T-helper 17 cell (primary cell): ENCODE results near the gene LPAR2. TPM values are rescaled to one million over a fixed set of nuclear protein-coding genes. Genes with fewer than 3 reads are reported as not detected.
A peak's percentile ranks its signal among the peaks of the same experiment; 100 is the strongest.

Experiments used
- ATAC-seq: fragments of 150-1000 bp; cut with Tn5 transposase; 2 replicates; pipeline ENCODE4 v1.10.0; 2021; ENCODE audit warnings: mild to moderate bottlenecking, moderate library complexity
- DNase-seq, 3 donors: peaks; one replicate each; pipeline versions ENCODE4 v3.0.0 to v3.0.0-alpha.2; 2020 to 2021
- H3K9me3 ChIP-seq: one replicate; pipeline ENCODE4 v1.7.0; 2013; ENCODE audit warnings: low read length, mild to moderate bottlenecking; ENCODE audit not compliant: control insufficient read depth, poor library complexity, severe bottlenecking
- H3K27ac Mint-ChIP-seq: one replicate; pipeline ENCODE4 v1.8.0; 2022; ENCODE audit warnings: mild to moderate bottlenecking, moderate library complexity, mixed read lengths
- H3K27me3 Mint-ChIP-seq: one replicate; pipeline ENCODE4 v1.8.0; 2022; ENCODE audit warnings: mixed read lengths
- H3K36me3 Mint-ChIP-seq: one replicate; pipeline ENCODE4 v1.8.0; 2022; ENCODE audit warnings: low read depth, mixed read lengths
- H3K4me1 Mint-ChIP-seq: one replicate; pipeline ENCODE4 v1.8.0; 2022; ENCODE audit warnings: mild to moderate bottlenecking, mixed read lengths
- H3K4me3 Mint-ChIP-seq: one replicate; pipeline ENCODE4 v1.8.0; 2022; ENCODE audit warnings: mild to moderate bottlenecking, moderate library complexity, mixed read lengths
- total RNA-seq, 4 donors: library from RNA in 2 of 4; stranded (reverse) in 2 of 4; gene quantifications; one replicate each; pipeline ENCODE4 v1.2.3 and lab custom pipeline; 2022 to 2026

Gene LPAR2
- total RNA-seq, 2 donors from 2014 or later, result 66.5 to 67.2 TPM

DNA sequence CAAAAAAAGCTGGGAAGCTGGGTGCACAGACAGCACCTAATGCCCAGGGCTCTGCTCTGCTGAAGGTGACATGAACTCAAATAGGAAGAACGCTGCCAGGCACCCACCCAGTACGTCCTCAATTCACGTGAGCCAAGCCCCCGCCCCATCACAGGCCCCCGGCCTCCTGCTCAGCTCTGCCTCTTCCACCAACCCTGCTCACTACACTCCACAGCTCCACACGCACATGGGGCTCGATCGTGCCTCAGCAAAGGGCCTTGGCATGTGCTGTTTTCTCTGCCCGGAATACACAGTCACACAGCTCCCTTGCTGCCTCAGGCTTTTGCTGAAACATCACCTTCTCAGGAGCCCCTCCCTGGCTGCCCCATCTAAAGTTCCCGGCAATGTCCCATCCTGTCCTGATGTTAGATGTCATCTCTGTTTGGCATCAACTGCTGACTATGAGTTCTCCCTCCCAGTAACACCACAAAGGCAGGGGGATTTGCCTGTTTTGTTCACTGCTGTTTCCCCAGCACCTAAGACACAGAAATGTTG, 33.2 kb upstream of the LPAR2 start:
- peak overlapping the region; percentile 86 for H3K4me3 Mint-ChIP-seq
- H3K9me3 ChIP-seq, result no peaks in the 10 kb centered on the region
- H3K36me3 Mint-ChIP-seq, result peaks cover 3% of the 10 kb centered on the region
- ATAC-seq (no peak), DNase-seq (no peak)
- H3K4me1 Mint-ChIP-seq, result peaks cover 31% of the 10 kb centered on the region
- no peaks in the 10 kb centered on the region for H3K27me3 Mint-ChIP-seq
- peak overlapping the region; percentile 92 for H3K27ac Mint-ChIP-seq

DNA sequence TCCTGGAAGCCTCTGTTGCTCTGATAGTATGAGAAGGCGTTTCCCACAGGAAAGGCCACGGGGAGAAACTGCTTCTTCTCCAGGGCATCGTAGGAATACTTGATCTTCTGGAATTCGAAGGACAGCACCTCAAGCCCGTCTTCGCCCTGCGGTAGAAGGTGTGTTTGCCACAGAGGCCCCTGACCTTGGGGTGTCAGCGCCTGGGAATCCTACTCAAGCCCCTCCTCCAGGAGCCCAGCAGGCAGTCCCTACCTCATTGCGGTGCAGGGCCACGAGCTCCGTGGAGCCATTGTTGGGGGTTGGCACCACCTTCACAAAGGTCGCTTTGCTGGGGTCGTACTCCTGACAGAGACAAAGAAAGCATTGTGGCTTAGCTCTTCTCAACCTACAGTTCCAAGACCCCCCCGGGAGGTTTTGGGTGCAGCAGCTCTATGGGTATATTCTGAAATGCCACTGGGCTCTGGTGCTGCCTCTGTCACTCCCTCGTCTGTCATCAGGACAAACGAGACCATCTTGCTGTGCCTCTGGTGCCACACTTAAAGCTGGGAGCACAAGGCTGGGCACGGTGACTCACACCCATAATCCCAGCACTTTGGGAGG, 31.7 kb upstream of the LPAR2 start:
- DNase-seq (no peak), ATAC-seq (no peak)
- no peaks in the 10 kb centered on the region for H3K9me3 ChIP-seq
- Mint-ChIP-seq H3K36me3 (peaks cover 5% of the 10 kb centered on the region), H3K4me1 (peaks cover 31% of the 10 kb centered on the region), H3K4me3 (no peak overlapping the region), H3K27me3 (no peaks in the 10 kb centered on the region), H3K27ac (no peak overlapping the region)

DNA sequence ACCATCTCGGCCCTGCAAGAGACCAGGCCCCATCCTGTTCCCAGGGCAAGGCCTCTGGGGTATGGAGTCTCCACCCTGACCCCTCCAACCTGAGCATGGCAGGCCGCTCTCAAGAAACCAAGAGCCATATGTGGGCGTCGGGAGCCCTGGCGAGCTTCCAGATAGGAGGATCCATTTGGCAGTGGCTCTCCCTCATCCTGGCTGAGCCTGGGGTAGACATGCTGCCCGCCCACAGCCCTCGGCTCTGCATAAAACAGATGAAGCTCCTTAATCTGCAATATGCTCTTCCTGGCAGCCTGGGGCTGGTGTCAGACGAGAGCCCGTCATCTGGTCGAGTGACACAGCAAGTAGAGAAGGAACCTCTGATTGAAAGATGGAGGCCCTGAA, 29.4 kb upstream of the LPAR2 start:
- no peak for ATAC-seq

DNA sequence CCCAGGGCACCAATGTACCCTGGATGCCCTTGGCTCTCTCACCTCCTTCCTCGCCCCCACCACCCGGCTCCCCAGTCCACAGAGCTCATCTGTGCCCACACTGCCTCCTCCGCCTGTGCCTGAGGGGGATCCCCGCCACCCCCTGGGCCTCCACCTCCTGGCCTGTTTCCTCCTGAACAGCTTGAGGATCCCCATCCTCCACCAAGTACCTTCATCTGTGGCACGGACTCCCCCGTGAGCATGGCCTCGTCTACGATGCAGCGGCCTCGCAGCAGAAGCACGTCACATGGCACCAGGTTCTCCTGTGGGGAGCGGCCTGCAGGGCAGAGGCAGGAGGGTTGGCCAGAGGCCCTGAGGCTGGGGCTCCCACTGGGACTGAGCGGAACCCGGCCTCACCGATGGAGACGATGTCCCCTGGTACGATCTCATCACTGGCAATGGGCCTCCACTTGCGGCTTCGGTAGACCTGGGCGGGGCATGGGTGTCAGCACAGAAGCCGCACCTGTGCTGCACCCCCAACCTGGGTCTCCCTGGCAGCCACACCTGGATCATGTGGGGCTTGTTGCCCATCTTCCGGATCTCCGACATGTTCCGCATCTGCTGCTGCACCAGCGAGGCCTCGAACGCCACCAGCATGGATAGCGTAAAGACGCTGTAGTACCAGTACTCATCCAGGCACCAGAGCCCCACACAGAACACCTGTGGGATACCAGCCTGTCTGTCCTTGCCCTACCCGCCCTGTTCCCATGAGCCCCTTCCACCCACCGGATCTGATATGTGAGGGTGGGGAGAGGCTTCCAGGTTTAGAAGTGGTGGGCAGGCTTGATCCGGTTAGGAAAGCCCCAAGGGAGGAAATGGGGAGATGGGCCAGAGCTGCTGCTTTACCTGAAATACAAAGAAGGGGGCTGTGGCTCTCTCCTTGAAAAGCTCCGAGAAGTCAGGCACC, 28.7 kb upstream of the LPAR2 start:
- Mint-ChIP-seq H3K27ac (no peak overlapping the region), H3K27me3 (no peaks in the 10 kb centered on the region), H3K4me1 (peaks cover 21% of the 10 kb centered on the region), H3K4me3 (no peak overlapping the region), H3K36me3 (peaks cover 13% of the 10 kb centered on the region)
- ATAC-seq, result no peak
- no peaks in the 10 kb centered on the region for H3K9me3 ChIP-seq
- DNase-seq, result no peak

More for the DNA sequence above, 29.4 kb upstream of the LPAR2 start:
- Mint-ChIP-seq H3K4me1 (peaks cover 26% of the 10 kb centered on the region), H3K4me3 (no peak overlapping the region), H3K27me3 (no peaks in the 10 kb centered on the region), H3K27ac (no peak overlapping the region), H3K36me3 (peaks cover 13% of the 10 kb centered on the region)
- DNase-seq, result no peak
- H3K9me3 ChIP-seq, result no peaks in the 10 kb centered on the region

DNA sequence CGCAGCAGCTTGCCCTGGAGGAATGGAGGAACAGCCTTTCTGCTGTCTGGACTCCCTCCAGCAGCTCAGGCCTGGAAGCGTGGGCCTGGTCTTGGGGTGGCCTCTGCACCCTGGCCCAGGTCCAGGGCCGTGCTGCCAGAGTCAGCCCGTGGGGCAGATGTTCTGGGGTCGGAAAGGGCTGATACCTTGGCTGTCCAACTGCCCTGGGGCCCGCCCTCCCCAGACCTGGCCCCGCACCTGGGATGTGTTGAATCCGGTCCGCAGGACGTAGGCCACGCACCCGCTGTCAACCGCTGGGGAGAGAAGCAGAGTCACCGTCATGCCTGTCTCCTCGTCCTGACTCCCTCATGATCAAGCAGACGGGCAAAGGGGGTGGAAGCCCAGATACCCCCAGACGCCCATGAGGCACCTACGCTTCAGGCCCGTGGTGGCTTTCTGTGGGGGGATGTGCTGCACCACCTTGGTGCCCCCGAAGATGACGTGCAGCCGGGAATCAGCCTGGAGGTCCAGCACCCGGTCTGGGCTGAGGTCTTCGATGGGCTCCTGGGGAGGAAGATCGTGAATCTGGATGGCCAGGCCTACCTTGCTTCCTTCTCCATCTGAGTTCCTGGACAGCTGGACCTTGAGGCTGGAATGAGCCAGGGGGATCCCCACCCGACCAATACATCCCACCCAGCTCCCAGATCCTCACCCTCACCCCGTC, 27.8 kb upstream of the LPAR2 start:
- H3K27ac Mint-ChIP-seq, result no peak overlapping the region
- peaks cover 13% of the 10 kb centered on the region for H3K4me1 Mint-ChIP-seq
- DNase-seq (no peak), ATAC-seq (no peak)
- H3K4me3 Mint-ChIP-seq, result no peak overlapping the region
- no peaks in the 10 kb centered on the region for H3K9me3 ChIP-seq
- peaks cover 13% of the 10 kb centered on the region for H3K36me3 Mint-ChIP-seq
- no peaks in the 10 kb centered on the region for H3K27me3 Mint-ChIP-seq

DNA sequence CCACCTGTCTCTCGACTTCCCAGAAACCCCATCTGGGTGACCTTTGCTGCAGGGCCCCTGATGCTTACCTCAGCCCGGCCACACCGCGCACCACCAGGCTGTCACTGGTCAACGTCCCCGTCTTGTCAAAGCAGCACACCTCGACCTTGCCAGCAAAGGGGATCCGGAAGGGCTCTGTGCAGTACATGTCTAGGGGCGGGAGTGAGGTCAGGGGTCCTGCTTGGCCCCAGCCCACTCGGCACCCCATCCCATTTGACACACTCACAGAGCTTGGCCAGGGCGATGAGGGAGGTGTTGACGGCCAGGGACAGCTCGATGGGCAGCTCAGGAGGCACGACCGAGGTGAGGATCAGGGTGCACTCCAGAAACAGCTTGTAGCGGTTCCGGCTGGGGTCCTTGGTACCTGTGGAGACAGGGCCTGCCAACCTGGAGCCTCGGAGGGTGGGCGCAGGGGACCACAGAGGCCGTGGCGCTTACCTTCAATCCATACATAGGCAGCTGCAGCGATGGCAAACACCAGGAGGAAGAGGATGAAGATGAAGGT, 27.1 kb upstream of the LPAR2 start:
- Mint-ChIP-seq H3K27ac (no peak overlapping the region), H3K27me3 (no peaks in the 10 kb centered on the region), H3K4me3 (no peak overlapping the region), H3K4me1 (peaks cover 13% of the 10 kb centered on the region), H3K36me3 (peaks cover 13% of the 10 kb centered on the region)
- ATAC-seq (no peak), DNase-seq (no peak)
- H3K9me3 ChIP-seq, result no peaks in the 10 kb centered on the region

DNA sequence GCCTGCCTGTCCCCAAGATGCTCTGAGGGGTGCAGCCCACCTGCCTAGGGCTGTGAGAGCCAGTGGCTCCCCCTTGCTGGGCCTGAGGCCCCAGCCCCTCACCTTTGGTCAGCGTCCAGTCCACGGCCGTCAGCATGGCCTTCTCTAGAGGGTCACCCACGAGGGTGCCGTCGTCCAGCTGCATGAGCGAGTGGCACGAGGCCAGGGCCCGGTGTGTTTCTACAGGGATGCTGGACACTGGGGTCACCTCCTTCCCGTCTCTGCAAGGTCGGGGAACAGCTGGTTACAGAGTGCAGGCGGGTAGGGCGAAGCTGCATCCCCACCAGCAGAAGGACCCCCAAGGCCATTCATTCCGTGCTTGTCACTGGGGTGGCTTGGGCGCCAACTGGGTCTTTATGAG, 26.4 kb upstream of the LPAR2 start:
- H3K36me3 Mint-ChIP-seq, result peaks cover 13% of the 10 kb centered on the region
- ATAC-seq, result no peak
- H3K4me1 Mint-ChIP-seq, result peaks cover 13% of the 10 kb centered on the region
- no peaks in the 10 kb centered on the region for H3K9me3 ChIP-seq
- no peak overlapping the region for H3K4me3 Mint-ChIP-seq
- no peak for DNase-seq
- no peak overlapping the region for H3K27ac Mint-ChIP-seq
- no peaks in the 10 kb centered on the region for H3K27me3 Mint-ChIP-seq

DNA sequence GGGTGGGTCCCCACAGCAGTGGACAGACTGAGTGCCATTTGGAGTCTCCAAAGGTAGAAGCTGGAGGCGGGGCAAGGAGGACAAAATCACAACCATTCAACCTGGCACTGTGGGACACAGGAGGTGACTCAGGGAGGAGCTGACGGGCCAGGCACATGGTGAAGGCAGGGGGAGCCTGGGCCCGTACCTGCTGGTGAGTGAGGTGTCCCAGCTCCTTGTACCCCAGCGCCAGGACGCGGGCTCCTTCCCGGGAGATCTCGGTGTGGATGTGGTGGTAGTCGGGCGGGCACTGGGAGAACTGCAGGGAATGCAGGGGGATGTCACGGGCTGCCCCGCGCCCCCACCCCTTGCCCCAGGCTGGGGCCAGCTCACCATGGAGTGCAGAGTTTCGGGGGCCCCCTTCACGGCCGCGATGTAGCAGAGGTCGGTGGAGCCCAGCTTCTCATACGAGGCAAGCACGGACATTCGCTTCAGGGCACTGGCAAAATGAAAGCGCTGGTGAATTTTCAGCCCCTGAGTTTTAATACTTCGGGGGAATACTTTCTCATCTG, 25.7 kb upstream of the LPAR2 start:
- DNase-seq, result no peak
- peak overlapping the region; percentile 91 for H3K27ac Mint-ChIP-seq
- no peaks in the 10 kb centered on the region for H3K27me3 Mint-ChIP-seq
- ATAC-seq, result no peak
- no peaks in the 10 kb centered on the region for H3K9me3 ChIP-seq
- H3K4me3 Mint-ChIP-seq, result no peak overlapping the region
- peaks cover 13% of the 10 kb centered on the region for H3K4me1 Mint-ChIP-seq
- H3K36me3 Mint-ChIP-seq, result peaks cover 13% of the 10 kb centered on the region

DNA sequence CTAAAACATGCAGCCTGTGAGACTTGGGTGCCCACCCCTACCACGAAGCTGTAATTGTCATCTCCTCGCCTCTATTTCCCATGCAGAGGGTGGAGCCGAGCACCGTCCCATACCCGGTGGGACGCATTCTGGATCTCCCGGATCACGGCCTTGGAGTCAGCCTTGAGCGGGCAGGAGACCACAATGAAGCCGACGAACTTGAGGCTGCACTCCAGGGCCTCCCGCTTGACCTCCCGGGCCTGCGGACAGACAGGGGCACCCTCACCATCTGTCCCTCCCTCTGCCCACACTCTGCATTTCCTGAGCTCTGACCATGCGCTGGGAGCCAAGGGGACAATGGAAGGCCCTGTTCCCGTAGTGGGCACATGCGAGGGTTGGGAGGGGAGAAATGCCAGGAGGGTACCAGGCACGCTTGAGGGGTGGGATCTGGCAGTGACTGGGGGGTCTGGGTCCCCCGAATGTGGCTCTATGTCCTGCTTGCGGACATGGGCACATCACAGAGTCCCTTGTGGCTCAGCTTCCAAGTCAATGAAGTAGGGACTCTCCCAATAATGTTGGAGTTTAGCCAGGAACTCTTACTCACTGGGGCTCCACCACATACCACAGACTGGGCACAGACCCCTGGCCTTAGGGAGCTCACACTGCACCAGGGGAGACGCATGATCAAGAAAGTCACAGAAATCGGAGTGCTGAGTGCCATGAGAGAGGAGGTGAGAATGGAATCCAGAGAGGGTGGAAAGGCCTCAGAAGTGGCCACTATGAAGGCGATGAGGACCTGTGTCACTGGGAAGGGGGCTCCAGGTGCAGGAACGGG, 24.7 kb upstream of the LPAR2 start:
- H3K9me3 ChIP-seq, result no peaks in the 10 kb centered on the region
- peaks cover 13% of the 10 kb centered on the region for H3K36me3 Mint-ChIP-seq
- no peak for DNase-seq
- peaks cover 7% of the 10 kb centered on the region for H3K4me1 Mint-ChIP-seq
- peak overlapping the region; percentile 91 for H3K27ac Mint-ChIP-seq
- no peak for ATAC-seq
- no peak overlapping the region for H3K4me3 Mint-ChIP-seq
- H3K27me3 Mint-ChIP-seq, result no peaks in the 10 kb centered on the region

DNA sequence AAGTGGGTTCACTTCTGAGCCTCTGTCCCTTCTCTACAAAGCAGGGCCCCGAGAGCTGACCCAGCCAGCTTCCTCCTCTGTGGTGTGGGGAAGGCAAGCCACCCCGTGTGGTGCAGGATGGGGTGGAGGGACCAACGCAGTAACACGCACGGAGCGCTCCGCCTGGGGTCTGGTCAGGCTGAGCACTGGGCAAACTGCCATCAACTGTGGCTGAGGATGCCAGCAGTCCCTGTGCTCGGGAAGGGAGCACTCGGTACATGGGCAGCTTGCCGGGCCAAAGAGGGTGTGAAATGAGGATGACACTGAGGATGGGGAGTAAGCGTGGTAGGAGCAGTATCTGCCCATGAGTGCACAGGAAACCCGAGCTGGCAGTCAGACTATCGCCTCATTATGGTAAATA, 23.1 kb upstream of the LPAR2 start:
- no peaks in the 10 kb centered on the region for H3K9me3 ChIP-seq
- Mint-ChIP-seq H3K4me1 (peaks cover 5% of the 10 kb centered on the region), H3K4me3 (no peak overlapping the region), H3K27me3 (no peaks in the 10 kb centered on the region), H3K27ac (peak overlapping the region; percentile 71), H3K36me3 (peaks cover 14% of the 10 kb centered on the region)
- DNase-seq (no peak), ATAC-seq (no peak)

DNA sequence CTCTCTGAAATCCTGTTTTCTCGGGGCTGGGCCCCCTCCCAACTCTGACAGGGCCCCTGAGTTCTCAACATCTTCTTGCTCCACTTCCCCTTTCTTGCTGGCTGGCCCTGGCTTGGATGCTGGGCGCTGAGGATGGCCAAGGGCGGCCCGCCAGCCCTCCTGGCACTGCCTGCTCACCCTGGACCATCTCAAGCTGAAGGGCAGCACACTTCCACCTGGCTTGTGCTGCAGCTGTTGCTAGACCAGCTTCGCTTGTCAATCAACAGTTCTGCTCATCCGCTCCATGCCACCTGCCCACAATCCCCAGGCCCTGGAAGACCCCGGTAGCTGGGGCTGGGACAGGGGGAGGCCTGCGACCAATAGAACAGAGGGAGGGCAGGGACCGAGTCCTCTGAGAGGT, 22.3 kb upstream of the LPAR2 start:
- DNase-seq (no peak), ATAC-seq (no peak)
- Mint-ChIP-seq H3K4me3 (no peak overlapping the region), H3K27ac (peak overlapping the region; percentile 71), H3K4me1 (peaks cover 5% of the 10 kb centered on the region), H3K27me3 (no peaks in the 10 kb centered on the region), H3K36me3 (peaks cover 14% of the 10 kb centered on the region)
- H3K9me3 ChIP-seq, result no peaks in the 10 kb centered on the region

DNA sequence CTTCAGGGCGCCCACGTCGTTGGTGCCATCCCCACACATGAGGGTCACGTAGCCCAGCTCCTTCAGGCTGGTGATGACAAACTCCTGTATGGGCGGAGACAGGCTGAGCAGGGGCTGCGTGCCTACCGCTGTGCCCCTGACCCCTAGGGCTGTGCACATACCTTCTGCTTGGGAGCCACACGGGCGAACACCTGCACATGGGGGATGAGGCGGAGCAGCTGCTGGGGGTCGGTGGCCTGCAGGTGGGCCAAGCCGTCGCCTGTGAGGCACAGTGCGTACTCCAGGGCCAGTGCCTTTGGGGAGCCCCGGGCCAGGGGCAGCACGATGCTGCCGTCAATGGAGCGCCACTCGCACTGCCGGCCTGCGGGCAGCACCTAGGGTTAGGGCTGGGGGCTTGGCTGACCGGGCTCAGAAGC, 21.6 kb upstream of the LPAR2 start:
- DNase-seq (no peak), ATAC-seq (no peak)
- Mint-ChIP-seq H3K27me3 (no peaks in the 10 kb centered on the region), H3K36me3 (peaks cover 14% of the 10 kb centered on the region), H3K27ac (no peak overlapping the region), H3K4me1 (peaks cover 5% of the 10 kb centered on the region), H3K4me3 (peak overlapping the region; percentile 49)
- no peaks in the 10 kb centered on the region for H3K9me3 ChIP-seq
